Neuron (in vitro differentiated cells): ENCODE measurements around the gene ATRNL1.

Source experiments
- H2AFZ ChIP-seq: one replicate; pipeline ENCODE4 v1.6.1; 2013; ENCODE audit warnings: low read depth, mild to moderate bottlenecking, inconsistent platforms, low read length, moderate library complexity
- H3K27me3 ChIP-seq: one replicate; pipeline ENCODE4 v1.6.1; 2013; ENCODE audit warnings: low read length; ENCODE audit not compliant: insufficient read depth
- H3K36me3 ChIP-seq: one replicate; pipeline ENCODE4 v1.6.1; 2013; ENCODE audit warnings: low read length; ENCODE audit not compliant: insufficient read depth
- H3K4me1 ChIP-seq: one replicate; pipeline ENCODE4 v1.6.1; 2013; ENCODE audit warnings: low read length; ENCODE audit not compliant: insufficient read depth
- H3K4me3 ChIP-seq: 2 replicates; pipeline ENCODE4 v1.5.1; 2013; ENCODE audit warnings: mild to moderate bottlenecking, low read length, moderate library complexity
- H3K9me3 ChIP-seq: one replicate; pipeline ENCODE4 v1.6.1; 2013; ENCODE audit warnings: low read length

Gene ATRNL1

DNA sequence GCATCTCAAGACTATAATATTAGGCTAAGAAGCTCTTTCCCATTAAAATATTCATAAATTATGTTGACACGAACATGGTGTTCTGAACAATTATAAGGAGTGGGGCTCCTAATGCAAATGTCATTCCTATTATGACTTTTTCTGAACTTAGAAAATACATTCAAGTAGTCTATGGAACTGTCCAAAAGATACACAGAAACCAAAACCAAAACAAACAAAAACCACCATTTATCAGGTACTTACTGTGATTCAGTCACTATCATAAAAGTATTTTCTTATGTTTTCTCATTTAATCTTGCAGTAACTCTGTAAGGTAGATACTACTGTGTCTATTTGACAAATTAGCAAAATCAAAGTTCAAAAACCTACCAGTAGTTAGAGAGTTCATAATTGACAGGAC is 773.0 kb downstream of the ATRNL1 start:
- Histone ChIP-seq H3K4me3 (no peak overlapping the region), H3K4me1 (peaks cover 5% of the 10 kb centered on the region), H3K27me3 (no peaks in the 10 kb centered on the region), H3K9me3 (no peaks in the 10 kb centered on the region), H3K36me3 (no peaks in the 10 kb centered on the region), H2AFZ (no peak overlapping the region)

DNA sequence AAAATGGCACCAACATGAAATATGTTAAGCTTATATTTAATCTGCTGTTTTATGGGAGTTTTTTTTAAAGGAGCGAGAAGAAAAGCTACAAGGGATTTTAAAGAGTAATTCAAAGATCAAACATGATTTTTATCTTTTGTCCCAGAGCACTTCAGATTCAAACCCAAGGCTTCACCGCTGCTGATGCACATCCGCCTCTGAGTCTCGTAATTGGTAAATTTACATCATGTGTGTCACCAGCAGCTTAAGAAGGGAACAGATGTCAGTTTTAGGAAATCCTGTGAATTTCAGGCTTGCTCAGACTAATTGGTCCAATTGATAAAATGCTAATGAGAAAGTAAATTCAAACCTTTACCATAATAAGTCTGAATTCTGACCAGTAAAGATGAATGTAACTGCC is 773.5 kb downstream of the ATRNL1 start:
- peaks cover 5% of the 10 kb centered on the region for H3K4me1 ChIP-seq
- H3K27me3 ChIP-seq: no peaks in the 10 kb centered on the region
- H2AFZ ChIP-seq: no peak overlapping the region
- no peaks in the 10 kb centered on the region for H3K36me3 ChIP-seq
- H3K4me3 ChIP-seq: no peak overlapping the region
- no peaks in the 10 kb centered on the region for H3K9me3 ChIP-seq

DNA sequence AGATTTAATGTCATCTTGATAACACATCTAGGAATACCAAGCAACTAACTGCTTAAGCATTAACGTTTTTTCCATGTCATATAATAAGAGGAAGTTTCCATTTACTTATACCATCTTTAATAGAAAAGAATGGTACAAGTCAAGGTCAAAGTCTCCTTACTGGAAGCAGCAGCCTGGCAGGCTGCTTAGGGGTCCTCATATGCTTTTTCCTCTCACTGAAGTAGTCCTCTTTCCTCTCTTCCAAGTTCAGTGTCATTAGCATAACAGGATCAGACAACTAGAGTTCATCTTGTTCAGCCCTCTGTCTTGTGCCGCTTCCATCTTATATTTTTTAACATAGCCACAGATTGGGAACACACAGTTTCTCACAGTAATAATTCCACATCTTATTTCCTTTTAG is 774.1 kb downstream of the ATRNL1 start:
- no peaks in the 10 kb centered on the region for H3K36me3 ChIP-seq
- H3K27me3 ChIP-seq: no peaks in the 10 kb centered on the region
- H3K9me3 ChIP-seq: no peaks in the 10 kb centered on the region
- peaks cover 5% of the 10 kb centered on the region for H3K4me1 ChIP-seq
- H3K4me3 ChIP-seq: no peak overlapping the region
- H2AFZ ChIP-seq: no peak overlapping the region

DNA sequence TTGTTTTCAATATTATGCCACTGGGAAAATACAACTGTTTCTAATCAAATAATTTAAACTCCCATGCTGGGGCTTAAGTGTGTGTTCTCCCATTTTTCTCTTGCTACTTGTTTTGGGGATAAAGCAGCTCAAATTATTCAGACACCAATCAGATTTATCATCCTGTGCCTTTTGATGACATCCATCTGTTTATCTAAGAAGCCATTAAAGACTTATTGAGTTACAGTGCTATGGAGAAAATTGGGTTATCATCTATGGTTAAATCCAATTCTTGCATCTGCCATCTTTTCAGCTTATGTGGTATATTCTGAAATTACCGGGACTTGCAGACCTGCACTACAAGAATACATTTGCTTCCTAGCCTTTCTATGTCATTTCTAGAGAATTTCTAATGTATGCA is 778.7 kb downstream of the ATRNL1 start:
- no peaks in the 10 kb centered on the region for H3K27me3 ChIP-seq
- no peak overlapping the region for H3K4me3 ChIP-seq
- no peaks in the 10 kb centered on the region for H3K36me3 ChIP-seq
- H3K4me1 ChIP-seq: peaks cover 3% of the 10 kb centered on the region
- H3K9me3 ChIP-seq: no peaks in the 10 kb centered on the region
- H2AFZ ChIP-seq: no peak overlapping the region

DNA sequence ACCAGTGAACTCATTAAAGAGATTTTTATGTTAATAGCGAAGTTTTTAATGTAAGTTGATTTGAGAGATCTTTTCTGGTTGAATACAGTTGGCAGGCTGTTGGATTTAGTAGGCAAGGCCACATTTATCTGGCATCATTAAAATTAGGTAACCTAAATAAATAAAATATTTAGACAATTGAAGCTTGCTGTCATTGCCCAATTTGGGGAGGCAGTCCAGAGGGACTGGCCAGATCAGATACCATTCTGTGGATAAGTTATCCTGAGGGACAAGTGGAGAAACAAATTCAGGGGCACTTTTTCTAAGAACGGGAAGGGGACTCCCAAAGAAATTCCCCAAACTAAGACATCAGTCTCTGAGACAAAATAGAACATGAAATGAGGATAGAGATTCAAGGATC is 782.0 kb downstream of the ATRNL1 start:
- Histone ChIP-seq H3K27me3 (no peaks in the 10 kb centered on the region), H3K4me1 (no peaks in the 10 kb centered on the region), H3K4me3 (no peak overlapping the region), H3K9me3 (no peaks in the 10 kb centered on the region), H2AFZ (no peak overlapping the region), H3K36me3 (no peaks in the 10 kb centered on the region)

DNA sequence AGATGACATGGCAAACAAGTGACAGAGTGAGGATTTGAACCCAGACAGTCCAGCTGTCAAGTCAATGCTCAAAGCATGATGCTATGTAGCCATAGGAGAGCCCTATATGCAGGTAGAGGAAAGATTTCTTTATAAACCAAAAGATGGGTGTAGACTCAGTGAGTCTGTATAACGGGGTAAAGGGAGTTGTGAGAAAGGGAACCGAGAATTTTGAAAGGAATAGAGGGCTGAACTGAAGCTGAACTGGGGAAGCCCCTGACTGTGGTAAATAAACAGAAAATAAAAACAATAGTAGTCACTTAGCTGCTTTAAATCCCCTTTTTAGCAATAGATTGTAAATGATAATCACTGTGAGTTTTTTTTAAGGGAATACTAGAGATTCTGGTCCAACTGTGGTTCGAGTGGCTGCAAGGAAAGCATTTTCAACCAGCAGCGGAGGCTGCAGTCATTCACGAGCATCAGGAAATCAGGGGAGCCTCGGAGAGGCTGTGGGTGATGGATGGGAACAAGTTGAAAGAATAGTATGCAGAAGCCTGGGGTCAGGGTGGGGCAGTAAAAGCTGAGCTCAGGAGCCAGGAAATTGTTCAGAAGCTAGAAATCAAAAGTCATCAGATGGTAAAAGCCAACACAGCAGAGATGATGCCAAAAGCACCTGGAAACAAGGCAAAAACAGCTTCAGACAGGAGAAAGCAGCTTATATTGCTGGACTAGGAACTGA is 786.4 kb downstream of the ATRNL1 start:
- H3K9me3 ChIP-seq: no peaks in the 10 kb centered on the region
- no peaks in the 10 kb centered on the region for H3K4me1 ChIP-seq
- no peaks in the 10 kb centered on the region for H3K36me3 ChIP-seq
- no peak overlapping the region for H2AFZ ChIP-seq
- H3K4me3 ChIP-seq: no peak overlapping the region
- H3K27me3 ChIP-seq: no peaks in the 10 kb centered on the region

DNA sequence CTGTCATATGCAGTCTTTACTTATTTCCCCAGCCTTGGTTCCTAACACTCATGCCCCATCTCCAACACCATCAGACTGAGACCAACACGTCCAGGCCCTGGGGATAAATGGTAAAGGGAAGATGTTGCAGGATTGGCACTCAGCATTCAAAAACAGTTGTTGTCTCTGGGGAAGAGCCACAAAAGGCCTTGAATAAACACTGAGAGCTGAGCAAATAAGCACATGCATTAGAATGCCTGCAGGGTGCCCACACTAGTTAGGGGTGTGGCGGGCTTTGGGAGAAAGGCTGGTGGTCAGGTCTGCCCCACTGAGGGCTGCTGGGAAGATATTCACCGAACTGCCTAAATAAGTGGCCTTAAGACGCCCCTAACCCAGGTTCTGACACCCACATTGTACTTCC is 788.9 kb downstream of the ATRNL1 start:
- Histone ChIP-seq H3K4me3 (no peak overlapping the region), H2AFZ (no peak overlapping the region), H3K27me3 (no peaks in the 10 kb centered on the region), H3K9me3 (no peaks in the 10 kb centered on the region), H3K4me1 (peaks cover 7% of the 10 kb centered on the region), H3K36me3 (no peaks in the 10 kb centered on the region)

DNA sequence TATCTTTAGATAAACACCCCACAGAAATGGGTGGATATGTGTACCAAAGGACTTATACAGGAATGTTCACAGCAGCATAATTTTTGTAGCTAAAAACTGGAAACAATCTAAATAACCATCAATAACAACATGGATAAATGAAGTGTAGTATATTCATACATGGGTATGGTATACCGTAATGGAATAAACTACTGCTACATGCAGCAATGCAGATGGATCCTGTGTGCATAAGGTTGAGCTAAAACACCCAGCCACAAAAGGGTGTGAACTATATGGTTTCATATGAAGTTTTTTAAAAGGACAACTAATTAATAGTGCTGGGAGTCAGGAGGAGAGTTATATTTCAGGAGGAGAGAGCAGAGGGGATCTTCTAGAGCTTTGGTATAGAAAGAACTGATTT is 790.2 kb downstream of the ATRNL1 start:
- H2AFZ ChIP-seq: no peak overlapping the region
- no peaks in the 10 kb centered on the region for H3K27me3 ChIP-seq
- no peak overlapping the region for H3K4me3 ChIP-seq
- H3K9me3 ChIP-seq: no peaks in the 10 kb centered on the region
- peaks cover 7% of the 10 kb centered on the region for H3K4me1 ChIP-seq
- H3K36me3 ChIP-seq: no peaks in the 10 kb centered on the region

DNA sequence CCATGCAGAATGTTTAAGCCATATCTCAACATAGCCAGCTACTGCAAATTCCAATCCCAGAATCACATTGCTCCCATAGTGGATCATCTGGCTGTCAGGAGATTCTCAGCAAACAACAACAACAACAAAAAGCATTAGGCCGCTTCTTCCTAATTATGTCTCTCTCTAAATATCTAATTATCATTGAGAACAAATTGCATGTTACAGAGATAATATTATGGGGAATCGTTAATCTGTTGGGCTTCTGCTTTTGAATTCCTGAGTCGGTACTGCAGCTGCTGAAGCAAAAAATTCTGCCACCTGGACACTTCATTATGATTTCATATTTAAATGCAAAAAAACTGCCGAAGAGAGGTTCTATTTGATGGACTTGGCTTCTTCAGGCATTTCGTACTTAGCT is 791.2 kb downstream of the ATRNL1 start:
- Histone ChIP-seq H2AFZ (no peak overlapping the region), H3K27me3 (no peaks in the 10 kb centered on the region)

DNA sequence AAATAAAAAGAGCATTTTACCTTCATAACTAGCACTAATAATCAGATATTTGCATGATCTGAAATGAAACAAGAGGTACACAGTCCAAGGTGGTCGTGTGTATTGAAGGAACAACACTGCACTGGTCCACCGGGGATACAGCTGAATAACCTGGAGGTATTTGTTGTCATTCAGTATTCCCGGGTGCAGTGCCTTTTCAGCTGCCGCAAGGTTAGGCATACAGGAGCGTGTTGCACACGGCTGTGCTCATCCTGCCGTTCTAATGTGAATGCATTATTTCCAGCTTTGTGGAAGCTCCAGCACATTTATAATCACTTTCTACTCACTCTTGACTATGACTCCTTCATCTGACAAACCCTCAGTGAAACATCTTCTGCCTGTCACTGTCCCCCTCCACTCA is 802.0 kb downstream of the ATRNL1 start:
- Histone ChIP-seq H3K4me3 (no peak overlapping the region), H3K4me1 (no peaks in the 10 kb centered on the region), H3K9me3 (no peaks in the 10 kb centered on the region), H2AFZ (no peak overlapping the region), H3K27me3 (no peaks in the 10 kb centered on the region), H3K36me3 (no peaks in the 10 kb centered on the region)

More for the DNA sequence above, 791.2 kb downstream of the ATRNL1 start:
- Histone ChIP-seq H3K4me3 (no peak overlapping the region), H3K4me1 (peaks cover 7% of the 10 kb centered on the region), H3K36me3 (no peaks in the 10 kb centered on the region), H3K9me3 (no peaks in the 10 kb centered on the region)

DNA sequence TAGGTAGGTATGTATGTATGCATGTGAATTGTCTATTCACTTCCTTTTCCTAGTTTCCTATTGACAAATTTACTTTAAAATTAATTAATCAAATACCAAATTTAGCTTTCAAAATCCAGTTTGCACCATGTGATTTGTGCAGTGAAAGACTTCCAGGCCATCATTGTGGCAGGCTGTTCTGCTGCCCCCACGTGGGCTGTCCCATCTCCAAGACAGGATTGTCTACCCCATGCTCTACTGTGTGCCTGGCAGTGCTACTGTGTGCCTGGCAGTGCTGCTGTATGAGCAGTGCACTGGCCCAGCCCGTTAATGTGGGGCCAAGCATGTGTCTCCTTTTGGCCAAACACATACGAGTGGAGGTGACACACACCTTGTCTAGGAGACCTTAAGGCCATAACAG is 805.1 kb downstream of the ATRNL1 start:
- no peaks in the 10 kb centered on the region for H3K27me3 ChIP-seq
- no peaks in the 10 kb centered on the region for H3K9me3 ChIP-seq
- H3K4me1 ChIP-seq: no peaks in the 10 kb centered on the region
- no peak overlapping the region for H3K4me3 ChIP-seq
- H2AFZ ChIP-seq: no peak overlapping the region
- H3K36me3 ChIP-seq: no peaks in the 10 kb centered on the region

DNA sequence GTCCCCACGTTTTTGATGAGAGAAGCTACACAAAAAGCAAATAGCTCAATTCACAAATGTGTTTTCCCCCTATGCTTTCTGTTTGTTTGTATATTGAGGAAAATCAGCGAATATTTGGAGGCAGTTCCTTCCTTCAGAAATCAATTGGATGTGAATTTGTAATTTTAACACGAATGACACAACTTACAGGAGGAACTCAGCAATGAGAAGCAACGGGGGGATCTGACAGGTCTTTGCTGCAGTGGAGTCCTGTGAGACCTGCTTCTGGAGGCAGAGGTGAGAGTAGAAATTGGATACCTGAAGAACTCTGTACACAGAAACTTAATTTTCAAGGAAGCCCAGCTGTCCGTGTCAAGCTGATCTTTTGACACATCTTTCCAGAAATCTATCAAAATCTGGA is 809.4 kb downstream of the ATRNL1 start:
- no peak overlapping the region for H3K4me3 ChIP-seq
- H3K36me3 ChIP-seq: no peaks in the 10 kb centered on the region
- H3K4me1 ChIP-seq: no peaks in the 10 kb centered on the region
- no peak overlapping the region for H2AFZ ChIP-seq
- no peaks in the 10 kb centered on the region for H3K9me3 ChIP-seq
- H3K27me3 ChIP-seq: no peaks in the 10 kb centered on the region

DNA sequence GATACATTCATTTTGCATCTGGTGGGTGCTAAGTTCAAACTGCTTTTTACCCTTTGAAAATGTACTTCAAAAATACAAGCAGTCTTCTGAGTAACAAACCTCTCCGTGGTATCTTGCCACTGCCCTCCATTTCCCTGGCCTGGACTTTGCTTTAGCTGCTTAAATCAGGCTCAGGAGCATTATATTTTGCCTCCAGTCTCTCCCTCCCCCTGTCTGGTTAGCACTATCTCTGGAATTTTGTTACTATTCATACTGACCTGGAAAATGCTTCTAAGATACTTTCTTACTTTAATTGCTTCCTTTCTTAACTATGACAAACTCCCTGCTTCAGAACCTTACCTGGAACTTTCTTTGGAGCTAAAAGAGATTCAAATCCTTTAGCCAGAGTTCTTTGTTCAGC is 810.0 kb downstream of the ATRNL1 start:
- no peaks in the 10 kb centered on the region for H3K27me3 ChIP-seq
- no peaks in the 10 kb centered on the region for H3K36me3 ChIP-seq
- H2AFZ ChIP-seq: no peak overlapping the region
- no peak overlapping the region for H3K4me3 ChIP-seq
- H3K9me3 ChIP-seq: no peaks in the 10 kb centered on the region
- no peaks in the 10 kb centered on the region for H3K4me1 ChIP-seq

DNA sequence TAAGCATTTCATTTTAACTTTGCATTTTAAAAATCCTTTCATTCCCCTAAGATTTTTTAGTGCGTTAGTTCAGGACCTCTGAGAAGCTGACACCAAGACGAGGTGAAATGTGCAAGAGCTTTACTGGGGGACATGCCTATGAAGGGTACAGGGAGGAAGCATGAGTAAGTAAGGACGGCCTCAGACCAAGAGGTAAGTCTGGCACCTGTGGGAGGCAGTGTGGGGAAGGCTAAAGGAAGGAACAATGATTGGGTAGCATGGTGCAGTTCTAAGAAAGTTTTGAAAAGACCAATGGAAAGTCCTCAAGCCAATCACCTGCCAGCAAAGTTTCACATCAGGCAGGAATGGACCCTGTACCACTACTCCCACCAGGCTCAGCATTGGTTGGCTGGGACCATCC is 810.7 kb downstream of the ATRNL1 start:
- H3K4me3 ChIP-seq: no peak overlapping the region

More for the DNA sequence above, 810.7 kb downstream of the ATRNL1 start:
- no peaks in the 10 kb centered on the region for H3K27me3 ChIP-seq
- no peaks in the 10 kb centered on the region for H3K9me3 ChIP-seq
- no peaks in the 10 kb centered on the region for H3K36me3 ChIP-seq
- H2AFZ ChIP-seq: no peak overlapping the region
- no peaks in the 10 kb centered on the region for H3K4me1 ChIP-seq
